ENCODE results near the gene PSMC4.

Gene PSMC4

DNA sequence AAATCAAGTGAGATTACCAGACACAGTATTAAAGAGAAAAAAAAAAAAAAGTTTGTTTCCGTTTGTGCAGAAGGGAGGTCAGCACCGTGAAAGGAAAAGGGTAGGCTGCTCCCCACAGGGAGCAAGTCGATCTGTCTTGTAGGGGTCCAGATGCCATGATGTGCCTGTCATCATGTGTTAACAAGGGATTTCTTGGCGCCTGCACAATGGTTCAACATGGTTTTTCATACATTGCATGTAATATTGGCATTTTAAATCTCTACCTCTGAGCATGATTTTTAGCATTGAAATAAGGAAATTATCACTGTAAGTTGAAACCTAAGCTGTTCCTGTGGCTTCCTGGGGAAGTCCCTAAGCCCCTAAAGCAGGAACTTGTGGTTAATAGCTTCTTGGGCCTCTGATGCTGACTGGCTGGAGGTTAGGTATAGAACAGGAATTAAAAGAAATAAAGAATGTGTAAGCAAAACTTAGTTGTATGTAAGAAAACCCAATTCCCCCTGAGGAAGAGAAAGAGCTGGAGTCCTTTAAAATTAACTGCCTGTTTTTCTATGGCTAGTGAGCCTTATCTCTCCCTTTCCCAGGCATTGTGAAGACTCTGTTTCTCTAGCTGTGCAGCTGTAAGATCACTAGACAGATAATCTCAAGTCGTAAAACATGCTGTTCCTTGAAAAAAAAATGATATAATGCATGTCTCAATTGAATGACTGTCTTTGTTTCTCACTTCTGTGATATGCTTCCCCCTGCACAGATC is 29.2 kb upstream of the PSMC4 start:
- H3K4me3 ChIP-seq (ENCODE audit: low read depth, low read length) = no peak overlapping the region
- TF ChIP-seq, protein P1, sequence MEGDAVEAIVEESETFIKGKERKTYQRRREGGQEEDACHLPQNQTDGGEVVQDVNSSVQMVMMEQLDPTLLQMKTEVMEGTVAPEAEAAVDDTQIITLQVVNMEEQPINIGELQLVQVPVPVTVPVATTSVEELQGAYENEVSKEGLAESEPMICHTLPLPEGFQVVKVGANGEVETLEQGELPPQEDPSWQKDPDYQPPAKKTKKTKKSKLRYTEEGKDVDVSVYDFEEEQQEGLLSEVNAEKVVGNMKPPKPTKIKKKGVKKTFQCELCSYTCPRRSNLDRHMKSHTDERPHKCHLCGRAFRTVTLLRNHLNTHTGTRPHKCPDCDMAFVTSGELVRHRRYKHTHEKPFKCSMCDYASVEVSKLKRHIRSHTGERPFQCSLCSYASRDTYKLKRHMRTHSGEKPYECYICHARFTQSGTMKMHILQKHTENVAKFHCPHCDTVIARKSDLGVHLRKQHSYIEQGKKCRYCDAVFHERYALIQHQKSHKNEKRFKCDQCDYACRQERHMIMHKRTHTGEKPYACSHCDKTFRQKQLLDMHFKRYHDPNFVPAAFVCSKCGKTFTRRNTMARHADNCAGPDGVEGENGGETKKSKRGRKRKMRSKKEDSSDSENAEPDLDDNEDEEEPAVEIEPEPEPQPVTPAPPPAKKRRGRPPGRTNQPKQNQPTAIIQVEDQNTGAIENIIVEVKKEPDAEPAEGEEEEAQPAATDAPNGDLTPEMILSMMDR (IDR thresholded peaks at IDR 0.05; ENCODE audit: borderline replicate concordance, insufficient read depth, low read depth, low read length) = no peak

DNA sequence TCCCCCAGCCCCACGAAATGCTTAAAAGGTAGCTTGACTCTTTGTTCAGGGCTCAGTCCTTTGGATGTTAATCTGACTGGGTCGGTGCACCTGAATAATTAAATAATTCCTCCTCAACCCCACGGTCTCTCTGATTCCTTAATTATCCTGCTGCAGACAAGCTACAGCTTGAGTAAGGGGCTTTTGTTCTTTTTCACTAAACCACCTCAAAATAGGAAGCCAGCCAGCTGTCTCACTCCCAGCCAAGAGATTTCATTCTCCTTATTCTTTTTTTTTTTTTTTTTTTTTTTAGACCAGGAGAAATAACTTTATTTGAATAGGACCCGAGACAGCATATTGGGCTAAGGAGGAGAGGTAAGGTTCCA is 28.6 kb upstream of the PSMC4 start:
- no peak overlapping the region for H3K4me3 ChIP-seq (ENCODE audit: low read depth, low read length)
- TF ChIP-seq, protein P1 (IDR thresholded peaks at IDR 0.05; ENCODE audit: borderline replicate concordance, insufficient read depth, low read depth, low read length) = no peak

DNA sequence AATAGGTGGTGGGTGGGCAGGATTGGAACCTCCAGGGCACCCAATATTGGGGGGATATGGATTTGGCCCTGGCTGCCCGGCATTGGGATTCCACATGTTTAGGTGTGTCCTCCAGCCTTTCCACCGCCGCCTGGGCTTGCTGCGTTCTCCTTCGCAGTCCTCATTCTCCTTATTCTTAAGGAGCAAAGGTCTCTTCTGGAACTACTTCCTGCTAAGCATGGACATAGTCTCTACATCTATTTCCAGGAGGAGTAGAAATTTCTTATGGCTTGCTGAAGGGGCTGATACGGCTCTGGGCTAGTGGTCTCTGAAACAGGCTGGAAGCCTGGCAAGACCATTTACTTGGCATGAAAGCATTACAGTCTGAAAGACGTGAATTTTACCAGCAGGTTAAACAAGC is 27.4 kb upstream of the PSMC4 start:
- TF ChIP-seq, protein P1 (IDR thresholded peaks at IDR 0.05; ENCODE audit: borderline replicate concordance, insufficient read depth, low read depth, low read length) = no peak
- no peak overlapping the region for H3K4me3 ChIP-seq (ENCODE audit: low read depth, low read length)

DNA sequence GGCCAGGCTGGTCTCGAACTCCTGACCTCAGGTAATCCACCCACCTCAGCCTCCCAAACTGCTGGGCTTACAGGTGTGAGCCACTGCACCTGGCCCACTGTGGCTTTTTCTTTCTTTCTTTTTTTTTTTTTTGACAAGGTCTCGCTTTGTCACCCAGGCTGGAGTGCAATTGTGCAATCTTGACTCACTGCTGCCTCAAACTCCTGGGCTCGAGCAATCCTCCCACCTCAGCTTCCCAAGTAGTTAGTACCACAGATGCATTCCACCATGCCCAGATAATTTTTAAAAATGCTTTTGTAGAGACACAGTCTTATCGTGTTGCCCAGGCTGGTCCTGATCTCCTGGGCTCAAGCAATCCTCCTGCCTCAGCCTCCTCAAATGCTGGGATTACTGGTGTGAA is 24.4 kb upstream of the PSMC4 start:
- no peak overlapping the region for H3K4me3 ChIP-seq (ENCODE audit: low read depth, low read length)
- TF ChIP-seq, protein P1 (IDR thresholded peaks at IDR 0.05; ENCODE audit: borderline replicate concordance, insufficient read depth, low read depth, low read length) = no peak

DNA sequence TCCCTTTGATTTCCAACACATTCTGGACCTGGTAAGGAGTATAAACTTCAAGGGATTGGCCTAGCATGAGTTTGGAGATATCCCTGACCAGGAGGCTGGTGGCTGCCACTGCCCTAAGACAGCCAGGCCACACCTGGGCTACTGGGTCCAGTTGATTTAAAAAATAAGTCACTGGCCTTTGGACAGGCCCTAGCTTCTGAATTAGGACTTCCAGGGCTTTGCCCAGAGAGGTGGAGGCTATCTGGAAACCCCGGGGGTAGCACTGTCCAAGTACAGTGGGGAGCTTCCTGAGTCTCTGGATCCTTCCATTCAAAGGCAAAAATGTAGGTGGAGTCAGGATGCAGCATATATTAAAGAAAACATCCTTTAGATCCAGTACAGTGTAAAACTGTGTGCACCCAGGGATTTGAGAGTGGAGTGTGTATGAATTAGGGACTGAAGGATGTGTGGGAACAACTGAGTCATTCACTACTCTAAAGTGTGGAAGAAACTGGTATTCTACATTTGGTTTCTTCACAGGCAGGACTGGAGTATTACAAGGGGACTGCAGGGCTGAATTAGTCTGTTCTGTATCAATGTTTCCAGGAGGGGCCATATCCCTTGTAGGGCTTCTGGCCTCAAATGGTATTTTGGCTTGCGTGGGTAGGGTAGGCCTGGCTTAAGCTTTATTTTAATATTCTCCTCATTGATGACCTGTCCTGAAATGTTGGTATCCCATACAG is 21.8 kb upstream of the PSMC4 start:
- TF ChIP-seq, protein P1 (IDR thresholded peaks at IDR 0.05; ENCODE audit: borderline replicate concordance, insufficient read depth, low read depth, low read length) = no peak

DNA sequence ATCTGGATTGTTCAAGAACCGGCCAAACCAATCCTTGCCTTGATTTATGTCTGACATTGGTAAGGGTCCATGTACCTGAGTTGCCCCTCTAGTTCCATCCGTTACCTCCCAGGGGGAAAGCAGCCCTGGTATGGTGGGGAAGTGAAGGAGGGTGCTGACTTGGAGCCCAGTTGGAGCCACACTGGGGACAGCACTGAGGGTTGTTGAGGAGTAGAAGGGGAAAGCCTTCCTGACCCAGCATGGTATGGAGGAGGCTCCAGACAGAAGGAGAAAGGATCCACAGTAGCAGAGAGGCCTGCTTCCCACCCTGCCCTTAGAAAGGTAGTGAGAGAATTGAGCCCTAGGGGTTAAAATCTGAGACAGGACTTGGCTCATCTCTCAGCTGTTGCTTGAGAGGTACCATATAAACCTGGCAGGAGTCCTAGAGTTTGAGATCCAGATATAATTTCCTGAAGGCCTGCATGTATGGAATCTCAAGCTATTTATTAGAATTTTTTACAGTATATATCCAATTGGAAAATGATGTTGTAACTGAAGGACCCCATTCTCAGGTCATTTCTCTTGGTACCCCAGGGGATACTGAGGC is 19.8 kb upstream of the PSMC4 start:
- TF ChIP-seq, protein P1 (IDR thresholded peaks at IDR 0.05; ENCODE audit: borderline replicate concordance, insufficient read depth, low read depth, low read length) = no peak
- no peak overlapping the region for H3K4me3 ChIP-seq (ENCODE audit: low read depth, low read length)

More for the DNA sequence above, 21.8 kb upstream of the PSMC4 start:
- H3K4me3 ChIP-seq (ENCODE audit: low read depth, low read length) = no peak overlapping the region
